Fibroblast of skin of scalp (primary cell): ENCODE measurements around the gene RBCK1.
A peak's percentile ranks its signal among the peaks of the same experiment; 100 is the strongest.

Experiments
- DNase-seq: peaks from one replicate; pipeline ENCODE4 v3.0.0-alpha.2; 2013

Gene RBCK1

DNA sequence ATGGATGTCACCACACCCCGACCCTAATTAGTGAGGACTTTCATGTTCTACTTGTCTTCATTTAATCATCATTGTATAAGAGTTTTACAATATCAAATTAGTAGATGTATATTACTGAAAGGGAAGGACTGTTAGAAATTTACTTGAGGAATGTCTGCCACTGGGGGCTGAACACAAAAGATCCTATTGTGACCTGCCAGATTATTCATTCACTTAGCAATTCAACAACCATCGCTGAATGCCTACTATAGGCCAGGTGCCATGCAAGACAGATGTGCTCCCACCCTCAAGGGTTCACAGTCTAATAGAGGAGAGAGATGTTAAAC is 8.0 kb upstream of the RBCK1 start:
- DNase-seq: no peak

DNA sequence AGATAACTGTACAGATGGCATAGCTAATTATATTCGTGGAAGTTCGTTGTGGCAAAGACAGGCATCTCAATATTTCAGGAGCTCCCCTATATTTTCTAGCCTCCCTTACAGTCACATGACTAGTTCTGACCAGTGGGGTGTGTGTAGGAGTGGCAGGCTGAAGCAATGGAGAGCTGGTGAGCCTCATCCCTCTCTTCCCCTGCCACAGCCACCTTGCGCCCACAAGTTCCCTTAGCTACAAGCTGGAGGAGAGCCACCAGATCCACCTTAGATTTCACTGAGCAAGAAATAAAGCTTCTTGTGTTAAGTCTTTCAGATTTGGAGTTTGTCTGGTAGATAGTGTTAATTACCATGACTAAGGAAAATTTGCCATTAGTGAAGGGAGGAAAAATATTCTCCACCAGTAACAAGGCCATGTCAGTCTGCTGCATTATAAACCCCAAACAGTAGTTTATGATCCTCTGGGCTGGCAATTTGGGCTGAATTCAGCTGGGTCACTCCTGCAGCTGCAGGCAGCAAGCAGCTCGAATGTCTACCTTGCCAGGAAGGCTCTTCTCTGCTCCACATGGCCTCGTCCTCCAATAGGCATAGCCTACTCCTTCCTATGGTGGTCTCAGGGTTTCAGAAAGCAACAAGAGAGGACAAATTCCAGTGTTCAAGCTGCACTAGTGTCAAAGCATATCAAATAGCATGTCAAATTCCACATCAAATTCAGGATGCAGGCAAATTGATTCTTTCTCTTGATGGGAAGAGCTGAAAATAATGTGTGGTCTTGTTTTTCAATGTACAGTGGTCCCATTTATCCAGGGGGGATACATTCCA is 7.4 kb upstream of the RBCK1 start:
- no peak for DNase-seq

DNA sequence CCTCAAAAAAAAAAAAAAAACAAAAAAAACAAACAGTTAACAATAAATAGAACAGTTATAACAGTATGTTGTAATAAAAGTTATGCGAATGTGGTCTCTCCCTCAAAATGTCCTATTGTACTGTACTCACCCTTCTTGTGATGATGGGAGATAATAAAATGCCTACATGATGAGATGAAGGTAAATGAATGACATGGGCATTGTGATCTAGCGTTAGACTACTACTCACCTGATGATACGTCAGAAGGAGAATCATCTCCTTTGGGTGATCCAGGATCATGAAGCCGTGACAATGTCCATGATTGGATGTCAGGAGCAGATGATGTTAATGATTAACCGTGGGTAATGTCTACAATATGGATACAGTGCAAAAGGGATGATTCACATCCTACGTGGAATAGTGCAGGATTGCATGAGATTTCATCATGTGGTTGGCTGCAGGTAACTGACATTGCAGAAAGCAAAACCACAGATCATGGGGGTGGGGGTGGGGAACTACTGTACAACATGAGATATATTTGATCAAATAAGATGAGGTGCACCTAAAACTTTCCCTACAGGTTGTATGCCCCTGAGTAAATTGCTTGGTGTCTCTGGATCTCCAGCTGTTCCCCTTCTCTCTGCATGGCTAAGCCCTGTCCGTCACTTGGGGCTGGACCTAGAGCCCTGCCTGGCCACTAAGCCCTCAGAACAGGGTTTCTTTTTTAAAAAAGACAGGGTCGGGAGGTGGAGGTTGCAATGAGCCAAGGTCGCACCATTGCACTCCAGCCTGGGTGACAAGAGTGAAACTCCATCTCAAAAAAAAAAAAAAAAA is 6.2 kb upstream of the RBCK1 start:
- peak; percentile 74 for DNase-seq

DNA sequence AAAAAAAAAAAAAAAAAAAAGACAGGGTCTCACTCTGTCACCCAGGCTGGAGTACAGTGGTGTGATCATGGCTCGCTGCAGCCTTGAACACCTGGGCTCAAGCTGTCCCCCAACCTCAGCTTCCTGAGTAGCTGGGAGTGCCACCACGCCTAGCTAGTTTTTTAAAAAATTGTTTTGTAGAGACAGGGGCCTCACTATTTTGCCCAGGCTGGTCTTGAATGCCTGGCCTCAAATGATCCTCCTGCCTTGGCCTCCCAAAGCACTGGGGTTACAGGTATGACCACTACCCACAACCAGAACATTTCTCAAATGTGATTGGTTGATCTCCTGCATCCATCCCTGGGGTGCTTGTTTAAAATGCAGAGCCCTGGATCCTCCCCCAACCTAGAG is 5.6 kb upstream of the RBCK1 start:
- no peak for DNase-seq

DNA sequence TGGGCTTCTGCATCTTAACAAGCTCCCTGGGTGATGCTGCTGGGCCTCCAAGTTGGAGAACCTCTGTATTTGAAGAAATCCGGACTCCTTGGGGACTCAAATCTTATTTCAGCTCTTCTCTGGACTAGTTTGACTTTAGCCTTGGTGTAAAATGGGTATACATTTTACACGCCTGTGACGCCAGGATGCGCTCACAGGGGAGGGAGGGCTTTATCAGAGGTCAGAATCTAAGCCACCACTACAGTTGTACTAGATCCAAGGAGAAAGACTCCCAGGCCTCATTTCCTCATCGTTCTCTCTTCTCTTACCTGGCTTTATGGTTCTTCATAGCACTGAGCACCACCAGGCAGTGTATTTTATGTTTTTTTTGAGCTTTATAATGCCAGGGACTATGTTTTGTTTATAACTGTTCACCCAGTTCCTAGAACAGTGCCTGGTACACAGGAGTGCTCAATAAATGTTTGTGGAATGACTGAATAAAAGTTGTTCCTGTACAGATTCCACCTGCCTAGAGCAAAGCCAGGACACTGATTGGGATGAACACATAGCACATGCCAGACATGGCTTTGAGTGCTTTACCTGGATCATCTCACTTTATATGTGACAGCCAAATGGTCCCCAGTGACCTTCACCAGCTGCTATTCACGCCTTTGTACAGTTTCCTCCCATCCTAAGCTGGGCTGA is 5.1 kb upstream of the RBCK1 start:
- DNase-seq: no peak

DNA sequence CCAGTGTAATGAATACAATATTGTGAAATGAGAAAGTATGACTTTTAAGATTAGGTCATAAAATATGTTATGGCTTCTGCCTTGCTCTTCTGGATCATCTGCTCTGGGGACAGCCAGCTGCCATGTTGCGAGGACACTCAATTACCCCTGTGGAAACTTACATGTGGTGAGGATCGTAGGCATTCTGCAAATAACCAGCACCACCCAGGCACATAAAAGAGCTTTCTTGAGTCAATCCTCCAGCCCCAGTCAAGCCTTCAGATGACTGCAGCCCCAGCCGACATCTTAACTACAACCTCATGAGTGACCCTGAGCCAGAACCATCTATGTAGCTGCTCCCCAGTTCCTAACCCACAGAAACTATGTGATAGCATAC is 4.5 kb upstream of the RBCK1 start:
- no peak for DNase-seq

DNA sequence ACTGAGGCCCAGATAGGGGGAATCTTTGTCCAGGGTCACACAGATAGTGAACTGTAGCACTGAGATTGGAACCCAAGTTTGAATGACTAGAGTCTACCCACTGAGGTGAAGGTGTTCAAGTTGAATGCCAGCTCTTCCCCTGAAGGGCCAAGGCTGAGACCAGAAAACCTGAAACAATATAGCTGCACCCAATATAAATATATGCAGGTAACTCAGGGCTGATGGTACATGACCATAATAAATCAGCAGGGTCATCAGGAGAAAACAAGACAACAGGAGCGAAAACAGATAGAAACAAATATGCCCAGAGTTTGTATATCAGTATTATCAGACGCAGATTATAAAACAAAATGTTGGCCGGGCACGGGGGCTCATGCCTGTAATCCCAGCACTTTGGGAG is 4.0 kb upstream of the RBCK1 start:
- no peak for DNase-seq

DNA sequence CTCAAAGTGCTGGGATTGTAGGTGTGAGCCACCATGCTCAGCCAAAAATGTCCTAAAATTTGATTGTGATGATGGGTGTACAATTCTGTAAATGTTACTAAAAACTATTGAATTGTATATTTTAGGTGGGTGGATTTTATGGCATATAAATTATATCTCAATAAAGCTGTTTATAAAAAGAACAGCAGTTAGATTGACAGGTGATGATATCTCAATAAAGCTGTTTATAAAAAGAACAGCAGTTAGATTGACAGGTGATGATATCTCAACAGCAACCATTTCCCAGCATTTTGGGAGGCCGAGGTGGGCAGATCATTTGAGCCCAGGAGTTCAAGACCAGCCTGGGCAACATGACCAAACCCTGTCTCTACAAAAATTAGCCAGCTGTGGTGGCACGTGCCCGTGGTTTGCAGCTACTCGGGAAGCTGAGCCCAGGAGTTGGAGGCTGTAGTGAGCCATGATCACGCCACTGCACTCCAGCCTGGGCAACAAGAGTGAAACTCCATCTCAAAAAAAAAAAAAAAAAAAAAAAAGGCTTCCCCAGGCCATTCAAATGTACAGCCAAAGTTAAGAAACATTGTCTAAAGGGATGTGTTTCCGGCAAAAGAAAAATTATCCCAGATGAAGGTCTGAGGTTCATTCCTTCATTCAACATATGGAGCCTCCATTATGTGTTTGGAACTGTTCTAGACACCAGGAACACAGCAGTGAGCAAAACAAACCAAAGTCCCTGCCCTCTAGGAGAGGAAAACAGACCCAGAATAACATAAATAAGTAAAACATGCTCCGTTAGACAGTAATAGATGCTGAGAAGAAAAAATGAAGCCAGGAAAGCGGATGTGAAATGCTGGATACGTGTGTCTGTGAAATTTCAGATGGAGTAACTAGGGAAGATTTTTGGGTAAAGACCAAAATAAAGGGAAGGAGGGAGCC is 1.6 kb upstream of the RBCK1 start:
- no peak for DNase-seq

DNA sequence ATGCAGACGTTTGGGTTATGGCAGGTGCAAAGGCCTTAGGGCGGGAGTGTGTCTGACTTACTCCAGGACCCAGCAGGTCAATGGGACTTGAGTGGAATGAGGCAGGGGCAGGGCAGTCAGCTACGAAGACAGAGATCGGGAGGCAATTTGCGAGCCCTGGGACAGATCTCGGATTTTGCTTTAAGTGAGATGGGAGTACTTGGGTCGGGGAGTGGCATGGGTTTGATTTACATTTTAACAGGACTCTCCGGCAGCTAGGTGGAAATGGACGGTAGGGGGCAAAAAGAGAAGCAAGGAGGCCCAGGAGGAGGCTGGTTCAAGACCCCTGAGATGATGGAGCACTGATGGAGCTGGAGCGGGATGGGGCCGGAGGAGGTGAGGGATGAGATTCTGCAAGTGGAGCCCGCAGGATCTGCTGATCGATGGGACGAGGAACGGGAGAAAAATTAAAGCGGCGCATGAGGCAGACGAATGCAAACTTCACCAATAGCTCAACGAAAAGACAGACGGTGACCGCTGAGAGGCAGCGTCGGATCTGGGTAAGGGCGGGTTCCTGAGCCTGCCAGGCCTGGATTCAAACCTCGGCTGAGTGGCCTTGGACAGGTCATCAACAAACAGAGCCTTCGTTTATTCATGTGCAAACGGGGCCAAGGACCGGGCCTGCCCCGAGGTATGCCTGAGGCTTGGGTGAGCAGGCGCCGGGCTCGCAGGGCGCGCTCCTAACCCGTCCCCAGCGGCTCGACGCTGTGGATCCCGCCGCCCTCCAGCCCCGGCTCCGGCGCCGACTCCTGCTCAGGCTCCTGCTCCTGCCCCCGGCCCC is 756 bp upstream of the RBCK1 start:
- DNase-seq: peak; percentile 79

DNA sequence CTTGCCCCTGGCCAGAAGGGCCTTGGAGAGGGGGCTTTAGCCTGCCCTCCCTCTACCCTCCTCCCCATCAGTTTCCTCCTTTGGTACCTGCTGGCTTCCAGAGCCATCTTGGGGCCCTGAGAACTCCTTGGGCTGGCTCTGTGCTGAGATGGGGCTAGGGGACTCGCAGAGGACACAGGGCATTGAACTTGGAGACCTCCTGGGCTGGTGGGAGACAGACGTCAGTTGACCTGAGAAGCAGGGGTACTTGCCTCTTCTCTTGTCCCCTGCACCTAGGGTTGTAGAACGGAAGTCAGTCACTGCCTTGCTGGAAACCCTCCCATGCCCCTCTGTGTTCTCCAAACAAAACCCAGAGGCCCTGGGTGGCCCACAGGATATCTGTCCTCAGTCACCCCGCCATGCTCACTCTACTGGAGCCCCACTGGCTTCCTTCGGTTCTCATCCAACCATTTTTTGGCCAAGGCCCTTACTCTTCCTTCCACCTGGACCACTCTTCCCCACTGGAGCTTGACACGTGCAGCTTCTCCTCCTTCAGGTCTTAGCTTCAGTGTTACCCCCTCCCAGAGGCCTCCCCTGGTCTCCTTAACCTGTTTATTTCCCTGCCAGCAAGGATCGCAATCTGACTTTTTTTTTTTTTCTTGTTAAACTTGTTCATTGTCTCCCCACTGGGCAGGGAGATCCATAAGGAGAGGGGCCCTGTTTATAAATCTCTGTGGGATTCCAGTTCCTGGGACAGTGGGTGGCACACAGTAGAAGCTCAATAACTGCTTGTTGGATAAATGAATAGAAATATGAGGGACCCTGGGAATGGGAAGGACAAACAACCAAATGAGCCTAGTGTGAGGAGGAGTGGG is 971 bp downstream of the RBCK1 start:
- DNase-seq: no peak

DNA sequence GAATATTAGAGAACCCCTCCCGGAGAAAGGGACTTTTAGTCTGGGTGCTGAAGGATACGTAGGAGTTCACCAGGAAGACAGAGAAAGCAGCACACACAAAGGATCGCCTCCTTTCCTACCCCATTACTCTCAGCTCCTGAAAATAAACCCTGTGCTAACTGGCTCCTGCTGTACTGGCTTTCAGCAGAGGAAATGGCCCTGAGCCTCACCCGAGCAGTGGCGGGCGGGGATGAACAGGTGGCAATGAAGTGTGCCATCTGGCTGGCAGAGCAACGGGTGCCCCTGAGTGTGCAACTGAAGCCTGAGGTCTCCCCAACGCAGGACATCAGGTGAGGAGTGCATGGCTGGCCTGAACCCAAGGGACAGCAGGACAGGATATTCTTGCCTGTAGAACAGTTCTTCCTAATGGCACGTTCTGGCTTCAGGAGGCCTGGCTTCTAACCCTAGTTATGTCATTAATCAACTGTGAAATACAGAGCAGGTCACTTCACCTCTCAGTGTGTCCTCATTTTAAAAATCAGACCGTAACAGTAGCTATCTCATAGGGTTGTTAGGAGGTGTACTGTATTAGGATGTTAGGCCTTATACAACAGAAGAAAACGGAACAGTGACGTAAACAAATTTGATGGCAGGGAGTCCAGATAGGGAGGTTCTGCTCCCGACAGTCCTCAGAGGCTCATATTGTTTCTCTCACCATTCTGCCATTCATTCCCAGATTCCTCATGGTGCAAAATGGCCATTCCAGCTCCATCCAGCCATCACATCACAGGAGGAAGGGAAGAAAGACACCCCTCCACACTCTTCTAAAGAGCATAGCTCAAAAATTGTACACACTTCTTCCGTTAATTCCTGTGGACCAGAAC is 1.8 kb downstream of the RBCK1 start:
- no peak for DNase-seq

DNA sequence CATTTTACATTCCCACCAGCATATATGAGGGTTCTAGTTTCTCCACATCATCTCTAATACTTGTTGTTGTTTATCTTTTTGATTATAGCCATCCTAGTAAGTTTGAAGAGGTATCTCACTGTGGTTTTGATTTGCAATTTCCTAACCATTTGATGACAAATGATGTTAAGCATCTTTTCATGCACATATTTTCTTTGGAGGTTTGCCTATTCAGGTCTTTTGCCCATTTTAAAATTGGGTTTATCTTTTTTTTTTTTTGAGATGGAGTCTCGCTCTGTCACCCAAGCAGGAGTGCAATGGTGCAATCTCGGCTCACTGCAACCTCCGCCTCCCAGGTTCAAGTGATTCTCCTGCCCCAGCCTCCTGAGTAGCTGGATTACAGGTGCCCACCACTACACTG is 4.0 kb downstream of the RBCK1 start:
- no peak for DNase-seq

DNA sequence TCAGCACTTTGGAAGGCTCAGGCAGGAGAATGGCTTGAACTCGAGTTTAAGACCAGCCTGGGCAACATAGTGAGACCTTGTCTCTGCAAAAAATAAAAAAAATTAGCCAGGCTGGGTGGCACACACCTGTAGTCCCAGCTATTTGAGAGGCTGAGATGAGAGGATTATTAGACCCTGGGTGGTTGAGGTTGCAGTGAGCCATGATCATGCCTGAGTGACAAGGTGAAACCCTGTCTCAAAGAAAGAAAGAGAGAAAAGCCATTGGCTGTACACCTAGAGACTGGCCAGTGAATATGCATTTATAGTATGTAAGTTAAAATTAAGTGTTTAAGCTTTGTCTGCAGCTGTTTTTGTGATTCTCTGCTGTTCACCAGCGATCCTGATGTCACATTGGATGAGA is 6.1 kb downstream of the RBCK1 start:
- DNase-seq: no peak

DNA sequence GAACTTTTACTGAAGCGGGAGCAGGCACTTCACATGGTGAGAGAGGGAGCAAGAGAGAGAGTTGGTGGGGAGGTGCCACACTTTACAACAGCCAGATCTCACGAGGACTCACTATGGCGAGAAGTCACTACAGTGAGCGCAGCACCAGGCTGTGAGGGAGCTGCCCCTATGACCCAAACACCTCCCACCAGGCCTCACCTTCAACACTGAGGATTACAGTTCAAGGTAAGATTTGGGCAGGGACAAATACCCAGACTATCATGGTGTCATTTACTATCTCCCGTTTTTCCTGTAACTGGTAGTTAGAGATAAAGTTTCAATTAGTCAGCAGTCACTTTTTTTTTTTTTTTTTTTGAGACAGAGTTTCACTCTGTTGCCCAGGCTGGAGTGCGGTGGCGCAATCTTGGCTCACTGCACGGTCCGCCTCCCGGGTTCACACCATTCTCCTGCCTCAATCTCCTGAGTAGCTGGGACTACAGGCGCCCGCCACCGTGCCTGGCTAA is 7.8 kb downstream of the RBCK1 start:
- DNase-seq: no peak

DNA sequence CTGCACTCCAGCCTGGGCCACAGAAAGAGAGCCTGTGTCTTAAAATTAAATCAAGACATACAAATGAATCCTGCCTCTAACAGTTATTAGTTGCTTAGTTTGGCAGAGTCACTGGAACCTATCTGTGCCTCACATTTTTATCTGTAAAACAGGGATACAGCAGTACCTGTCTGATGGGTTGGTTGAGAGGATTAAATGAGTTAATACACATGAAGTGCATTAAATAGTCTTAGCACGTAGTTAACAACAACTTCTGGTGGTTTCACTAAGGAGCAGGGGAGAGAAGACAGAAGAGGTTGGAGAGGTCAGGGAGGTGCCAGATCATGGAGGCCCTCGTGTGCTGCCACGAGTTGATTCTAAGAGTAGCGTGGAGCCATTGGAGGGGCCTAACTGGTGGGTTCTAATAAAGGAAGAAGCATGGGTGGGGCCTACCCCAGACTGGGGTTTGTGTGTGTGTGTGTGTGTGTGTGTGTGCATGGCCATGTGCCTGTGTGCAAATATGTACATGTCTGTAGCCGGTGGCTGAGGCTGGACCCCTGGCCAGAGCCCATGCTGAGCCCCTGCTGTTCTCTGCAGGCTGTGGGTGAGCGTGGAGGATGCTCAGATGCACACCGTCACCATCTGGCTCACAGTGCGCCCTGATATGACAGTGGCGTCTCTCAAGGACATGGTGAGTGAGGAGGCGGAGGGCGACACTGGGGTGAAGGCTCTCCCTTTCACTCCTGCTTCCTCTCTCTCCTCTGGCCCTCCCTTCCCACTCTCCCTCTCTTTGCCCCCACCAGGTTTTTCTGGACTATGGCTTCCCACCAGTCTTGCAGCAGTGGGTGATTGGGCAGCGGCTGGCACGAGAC is 9.1 kb downstream of the RBCK1 start:
- no peak for DNase-seq

DNA sequence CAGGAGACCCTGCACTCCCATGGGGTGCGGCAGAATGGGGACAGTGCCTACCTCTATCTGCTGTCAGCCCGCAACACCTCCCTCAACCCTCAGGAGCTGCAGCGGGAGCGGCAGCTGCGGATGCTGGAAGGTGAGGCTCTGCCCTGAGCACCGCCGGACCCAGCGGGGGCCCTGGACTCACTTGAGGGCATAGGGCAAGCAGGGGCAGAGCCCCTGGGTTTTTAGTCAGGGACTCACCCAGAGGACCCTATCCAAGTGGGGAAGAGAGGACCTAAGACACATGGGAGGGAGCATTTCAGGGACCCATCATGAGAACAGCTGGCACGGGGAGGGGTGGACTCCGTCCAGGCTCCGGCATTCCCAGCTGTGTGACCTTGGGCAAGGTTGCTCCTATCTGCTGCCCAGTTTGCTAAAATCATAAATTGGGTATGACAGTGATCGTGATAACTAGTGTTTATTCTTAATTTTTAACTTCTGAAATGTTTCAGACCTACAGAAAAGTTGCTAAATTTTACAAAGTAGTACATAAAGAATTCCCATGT is 9.8 kb downstream of the RBCK1 start:
- no peak for DNase-seq

DNA sequence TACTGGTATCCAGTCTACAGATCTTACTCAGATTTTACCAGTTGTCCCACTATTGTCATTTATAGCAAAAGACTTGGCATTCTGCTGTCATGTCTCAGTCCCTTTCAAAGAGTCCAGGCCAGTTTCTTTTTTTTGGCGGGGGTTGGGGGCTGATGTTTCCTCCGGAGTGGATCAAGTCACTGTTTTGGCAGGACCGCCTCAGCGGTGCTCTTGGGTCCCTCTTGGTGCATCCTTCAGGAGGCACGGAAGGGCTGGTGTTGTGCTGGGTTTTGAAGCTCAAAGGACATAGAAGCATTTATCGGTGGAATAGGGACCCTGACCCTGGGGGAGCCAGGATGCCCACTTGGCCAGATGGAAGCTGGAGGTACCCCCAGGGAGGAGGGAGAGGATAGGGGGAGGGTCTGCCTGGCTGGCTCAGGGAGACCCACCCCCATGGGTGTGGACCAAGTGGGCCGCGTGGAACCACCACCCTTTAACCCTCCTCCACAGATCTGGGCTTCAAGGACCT is 10.8 kb downstream of the RBCK1 start:
- no peak for DNase-seq
